NCI-H1417 (cell line): ENCODE results near the gene OBP2B.
A peak's percentile ranks its signal among the peaks of the same experiment; 100 is the strongest.
"Not testable (repeated sequence)": the region's sequence is repeated elsewhere in the genome, so short reads cannot be mapped to it uniquely, and the experiment has no call there.

Source experiments
- DNase-seq, 3 experiments: peaks; one replicate each; lab custom pipeline; 2025; lab: John Stamatoyannopoulos, UW

OBP2B gene

GRCh38 chr9:133238272-133238850 is 29.3 kb upstream of the OBP2B start:
- DNase-seq = no peak

- peak in 1 of 3 experiments; percentile 6 for DNase-seq
These were observed 28.1 kb upstream of the OBP2B start for GRCh38 chr9:133237035-133237731.

- DNase-seq = not testable (repeated sequence)
These were observed 27.4 kb upstream of the OBP2B start for GRCh38 chr9:133236291-133237034.

GRCh38 chr9:133235549-133236222 is 26.6 kb upstream of the OBP2B start:
- DNase-seq = no peak

GRCh38 chr9:133234577-133235322 is 25.7 kb upstream of the OBP2B start:
- DNase-seq = no peak

GRCh38 chr9:133233681-133234432 is 24.8 kb upstream of the OBP2B start:
- DNase-seq = no peak

- DNase-seq = not testable (repeated sequence)
These were observed 23.0 kb upstream of the OBP2B start for GRCh38 chr9:133231934-133232568.

- not testable (repeated sequence) for DNase-seq
These were observed 21.5 kb upstream of the OBP2B start for GRCh38 chr9:133230514-133230913.

GRCh38 chr9:133230093-133230492 is 21.0 kb upstream of the OBP2B start:
- DNase-seq = no peak

GRCh38 chr9:133228474-133229193 is 19.6 kb upstream of the OBP2B start:
- not testable (repeated sequence) for DNase-seq

GRCh38 chr9:133227996-133228395 is 18.9 kb upstream of the OBP2B start:
- not testable (repeated sequence) for DNase-seq

GRCh38 chr9:133227242-133227860 is 18.3 kb upstream of the OBP2B start:
- DNase-seq = no peak

GRCh38 chr9:133226219-133227171 is 17.4 kb upstream of the OBP2B start:
- DNase-seq = no peak

- no peak for DNase-seq
These were observed 16.3 kb upstream of the OBP2B start for GRCh38 chr9:133225171-133226011.

GRCh38 chr9:133224762-133225161 is 15.7 kb upstream of the OBP2B start:
- no peak for DNase-seq

GRCh38 chr9:133223159-133223756 is 14.2 kb upstream of the OBP2B start:
- DNase-seq = not testable (repeated sequence)

- DNase-seq = not testable (repeated sequence)
These were observed 12.9 kb upstream of the OBP2B start for GRCh38 chr9:133221994-133222393.
